HG03432 (cell line): ENCODE measurements around the gene KCNK18.
"Not testable (repeated sequence)": the region's sequence is repeated elsewhere in the genome, so short reads cannot be mapped to it uniquely, and the experiment has no call there.

ENCODE experiments used
- ATAC-seq: cut with Tn5 transposase; IDR thresholded peaks from one replicate; pipeline ENCODE4 v1.9.1; 2021; ENCODE audit warnings: mild to moderate bottlenecking, moderate library complexity; ENCODE audit not compliant: unreplicated experiment

Gene KCNK18

GRCh38 chr10:117170244-117170643 is 27.0 kb upstream of the KCNK18 start:
- ATAC-seq, result no peak

- ATAC-seq, result peak; percentile 89
Observed at GRCh38 chr10:117174439-117175214, 22.7 kb upstream of the KCNK18 start.

GRCh38 chr10:117175215-117175900 is 21.9 kb upstream of the KCNK18 start:
- ATAC-seq, result peak; percentile 38

GRCh38 chr10:117175901-117176534 is 21.3 kb upstream of the KCNK18 start:
- peak; percentile 60 for ATAC-seq

GRCh38 chr10:117178190-117178589 is 19.1 kb upstream of the KCNK18 start:
- ATAC-seq, result no peak

GRCh38 chr10:117184296-117184695 is 13.0 kb upstream of the KCNK18 start:
- ATAC-seq, result no peak

GRCh38 chr10:117184821-117185220 is 12.5 kb upstream of the KCNK18 start:
- no peak for ATAC-seq

GRCh38 chr10:117185817-117186216 is 11.5 kb upstream of the KCNK18 start:
- not testable (repeated sequence) for ATAC-seq

GRCh38 chr10:117186832-117187615 is 10.3 kb upstream of the KCNK18 start:
- no peak for ATAC-seq

- no peak for ATAC-seq
Observed at GRCh38 chr10:117188371-117188770, 8.9 kb upstream of the KCNK18 start.

- no peak for ATAC-seq
Observed at GRCh38 chr10:117189557-117189956, 7.7 kb upstream of the KCNK18 start.

GRCh38 chr10:117198088-117198487 is 799 bp downstream of the KCNK18 start:
- ATAC-seq, result no peak

- no peak for ATAC-seq
Observed at GRCh38 chr10:117201826-117202225, 4.5 kb downstream of the KCNK18 start.

GRCh38 chr10:117204316-117204715 is 7.0 kb downstream of the KCNK18 start:
- ATAC-seq, result no peak

GRCh38 chr10:117212176-117212575 is 14.9 kb downstream of the KCNK18 start:
- ATAC-seq, result no peak

- no peak for ATAC-seq
Observed at GRCh38 chr10:117214401-117214800, 17.1 kb downstream of the KCNK18 start.

- ATAC-seq, result no peak
Observed at GRCh38 chr10:117215079-117215478, 17.8 kb downstream of the KCNK18 start.

GRCh38 chr10:117216028-117216427 is 18.7 kb downstream of the KCNK18 start:
- no peak for ATAC-seq

- peak; percentile 89 for ATAC-seq
Observed at GRCh38 chr10:117216611-117217195, 19.4 kb downstream of the KCNK18 start.

GRCh38 chr10:117217196-117217761 is 20.0 kb downstream of the KCNK18 start:
- peak; percentile 49 for ATAC-seq
